Measurements from ENCODE around the gene AGK. TPM values are rescaled to one million over a fixed set of nuclear protein-coding genes. Genes with fewer than 3 reads are reported as not detected.

Gene AGK
- polyA plus RNA-seq, 1 donor (not counting 4 experiments of a cell fraction or from before 2014, with no cell fraction given), result 40.0 TPM

DNA sequence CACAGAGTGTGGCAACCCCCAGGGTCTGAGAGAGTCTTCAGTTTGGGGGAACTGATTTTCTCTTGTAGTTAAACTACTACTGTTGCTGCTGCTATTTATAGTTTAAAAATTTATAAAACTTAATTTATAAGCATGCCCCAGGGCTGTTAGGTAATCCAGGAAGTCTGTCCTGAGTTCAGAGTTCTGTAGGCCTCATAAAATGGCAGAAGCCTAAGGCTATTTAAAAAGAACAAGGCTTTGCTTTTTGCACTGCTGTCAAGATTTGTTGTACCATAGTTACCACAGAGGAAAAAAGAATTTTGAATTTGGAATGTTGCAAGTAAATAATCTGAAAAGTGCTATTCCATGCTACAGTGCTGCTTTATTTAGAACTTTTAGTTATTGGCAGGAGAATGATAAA, 66.1 kb downstream of the AGK start:
- no peak overlapping the region for H3K4me3 ChIP-seq (ENCODE audit: control insufficient read depth in 2 of 3, extremely low read depth in 1 of 3, insufficient read depth in 2 of 3, low read depth in 1 of 3, low read length in 3 of 3)
- dilution Hi-C loops (cut with MboI; ENCODE audit: extremely low pct_ligation_motif_present, low sequenced_read_pairs), result no loop called here
- H3K9me3 ChIP-seq (ENCODE audit: control insufficient read depth, low read depth, low read length), result no peaks in the 10 kb centered on the region
- H3K36me3 ChIP-seq (ENCODE audit: control insufficient read depth in 2 of 2, extremely low read depth in 1 of 2, insufficient read depth in 2 of 2, low read length in 2 of 2), result peaks cover 0 to 2% of the 10 kb centered on the region in 2 experiments
- H3K9ac ChIP-seq (ENCODE audit: control insufficient read depth, extremely low read depth, insufficient read depth, low read length), result no peak overlapping the region
- DNase-seq (ENCODE audit: low read depth, low spot score) (no peak), FAIRE-seq (no peak)
- no peak overlapping the region for H2AFZ ChIP-seq (ENCODE audit: control insufficient read depth, low read length)
- no peaks in the 10 kb centered on the region for H3K4me1 ChIP-seq (ENCODE audit: control insufficient read depth, extremely low read depth, insufficient read depth, low read length)
- no peak overlapping the region for H3K4me2 ChIP-seq (ENCODE audit: control insufficient read depth, extremely low read depth, insufficient read depth, low read depth, low read length)
- H4K20me1 ChIP-seq (ENCODE audit: control insufficient read depth, extremely low read depth, insufficient read depth, low read length), result no peaks in the 10 kb centered on the region
- no peaks in the 10 kb centered on the region for H3K79me2 ChIP-seq (ENCODE audit: control insufficient read depth, insufficient read depth, low read length)
- TF ChIP-seq, protein P1, sequence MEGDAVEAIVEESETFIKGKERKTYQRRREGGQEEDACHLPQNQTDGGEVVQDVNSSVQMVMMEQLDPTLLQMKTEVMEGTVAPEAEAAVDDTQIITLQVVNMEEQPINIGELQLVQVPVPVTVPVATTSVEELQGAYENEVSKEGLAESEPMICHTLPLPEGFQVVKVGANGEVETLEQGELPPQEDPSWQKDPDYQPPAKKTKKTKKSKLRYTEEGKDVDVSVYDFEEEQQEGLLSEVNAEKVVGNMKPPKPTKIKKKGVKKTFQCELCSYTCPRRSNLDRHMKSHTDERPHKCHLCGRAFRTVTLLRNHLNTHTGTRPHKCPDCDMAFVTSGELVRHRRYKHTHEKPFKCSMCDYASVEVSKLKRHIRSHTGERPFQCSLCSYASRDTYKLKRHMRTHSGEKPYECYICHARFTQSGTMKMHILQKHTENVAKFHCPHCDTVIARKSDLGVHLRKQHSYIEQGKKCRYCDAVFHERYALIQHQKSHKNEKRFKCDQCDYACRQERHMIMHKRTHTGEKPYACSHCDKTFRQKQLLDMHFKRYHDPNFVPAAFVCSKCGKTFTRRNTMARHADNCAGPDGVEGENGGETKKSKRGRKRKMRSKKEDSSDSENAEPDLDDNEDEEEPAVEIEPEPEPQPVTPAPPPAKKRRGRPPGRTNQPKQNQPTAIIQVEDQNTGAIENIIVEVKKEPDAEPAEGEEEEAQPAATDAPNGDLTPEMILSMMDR (optimal IDR thresholded peaks at IDR 0.05 in 1 of 3, IDR thresholded peaks at IDR 0.05 in 1 of 3, conservative IDR thresholded peaks at IDR 0.05 in 1 of 3; ENCODE audit: extremely low read depth in 1 of 3, insufficient read depth in 2 of 3, low read length in 3 of 3), result no peak
- TF ChIP-seq EZH2 (IDR thresholded peaks at IDR 0.05; ENCODE audit: low read length), result no peak
- H3K27ac ChIP-seq (ENCODE audit: control insufficient read depth, insufficient read depth, low read length), result no peak overlapping the region
- H3K27me3 ChIP-seq (ENCODE audit: control insufficient read depth, extremely low read depth, insufficient read depth, low read length), result no peaks in the 10 kb centered on the region
- no peaks in the 10 kb centered on the region for H3K9me1 ChIP-seq (ENCODE audit: control insufficient read depth, extremely low read depth, insufficient read depth, low read length)

DNA sequence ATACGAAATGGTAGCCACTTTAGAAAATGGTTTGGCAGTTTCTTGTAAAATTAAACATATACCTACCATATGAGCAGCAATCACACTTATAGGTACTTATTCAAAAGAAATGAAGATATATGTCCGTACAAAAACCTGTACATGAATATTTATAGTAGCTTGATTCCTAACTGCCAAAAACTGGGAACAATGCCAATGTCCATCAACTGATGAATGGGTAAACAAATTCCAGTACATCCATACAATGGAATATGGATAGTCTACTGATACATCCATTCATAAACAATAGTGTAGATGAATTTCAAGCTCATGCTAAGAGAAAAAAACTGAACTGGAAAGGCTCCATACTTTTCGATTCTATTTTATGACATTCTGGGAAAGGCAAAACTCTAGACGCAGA, 68.5 kb downstream of the AGK start:
- Histone ChIP-seq H2AFZ (ENCODE audit: control insufficient read depth, low read length) (no peak overlapping the region), H3K27me3 (ENCODE audit: control insufficient read depth, extremely low read depth, insufficient read depth, low read length) (no peaks in the 10 kb centered on the region), H3K36me3 (ENCODE audit: control insufficient read depth in 2 of 2, extremely low read depth in 1 of 2, insufficient read depth in 2 of 2, low read length in 2 of 2) (no peaks in the 10 kb centered on the region), H3K4me2 (ENCODE audit: control insufficient read depth, extremely low read depth, insufficient read depth, low read depth, low read length) (no peak overlapping the region), H3K9me3 (ENCODE audit: control insufficient read depth, low read depth, low read length) (no peaks in the 10 kb centered on the region), H3K27ac (ENCODE audit: control insufficient read depth, insufficient read depth, low read length) (no peak overlapping the region), H3K4me3 (ENCODE audit: control insufficient read depth in 2 of 3, extremely low read depth in 1 of 3, insufficient read depth in 2 of 3, low read depth in 1 of 3, low read length in 3 of 3) (no peak overlapping the region), H4K20me1 (ENCODE audit: control insufficient read depth, extremely low read depth, insufficient read depth, low read length) (no peaks in the 10 kb centered on the region), H3K79me2 (ENCODE audit: control insufficient read depth, insufficient read depth, low read length) (no peaks in the 10 kb centered on the region), H3K9ac (ENCODE audit: control insufficient read depth, extremely low read depth, insufficient read depth, low read length) (no peak overlapping the region), H3K4me1 (ENCODE audit: control insufficient read depth, extremely low read depth, insufficient read depth, low read length) (no peaks in the 10 kb centered on the region), H3K9me1 (ENCODE audit: control insufficient read depth, extremely low read depth, insufficient read depth, low read length) (no peaks in the 10 kb centered on the region)
- FAIRE-seq (no peak), DNase-seq (ENCODE audit: low read depth, low spot score) (no peak)
- TF ChIP-seq EZH2 (IDR thresholded peaks at IDR 0.05; ENCODE audit: low read length), result no peak
- TF ChIP-seq, protein P1 (optimal IDR thresholded peaks at IDR 0.05 in 1 of 3, IDR thresholded peaks at IDR 0.05 in 1 of 3, conservative IDR thresholded peaks at IDR 0.05 in 1 of 3; ENCODE audit: extremely low read depth in 1 of 3, insufficient read depth in 2 of 3, low read length in 3 of 3), result no peak
- dilution Hi-C loops (cut with MboI; ENCODE audit: extremely low pct_ligation_motif_present, low sequenced_read_pairs), result no loop called here

Measured in keratinocyte (primary cell).